Kidney capillary endothelial cell (primary cell): Measurements from ENCODE around the gene KIF1C.
A peak's percentile ranks its signal among the peaks of the same experiment; 100 is the strongest.

ENCODE experiments used
- DNase-seq: peaks from one replicate; pipeline ENCODE4 v3.0.0-alpha.2; 2018; ENCODE audit warnings: low spot score

The KIF1C gene

DNA sequence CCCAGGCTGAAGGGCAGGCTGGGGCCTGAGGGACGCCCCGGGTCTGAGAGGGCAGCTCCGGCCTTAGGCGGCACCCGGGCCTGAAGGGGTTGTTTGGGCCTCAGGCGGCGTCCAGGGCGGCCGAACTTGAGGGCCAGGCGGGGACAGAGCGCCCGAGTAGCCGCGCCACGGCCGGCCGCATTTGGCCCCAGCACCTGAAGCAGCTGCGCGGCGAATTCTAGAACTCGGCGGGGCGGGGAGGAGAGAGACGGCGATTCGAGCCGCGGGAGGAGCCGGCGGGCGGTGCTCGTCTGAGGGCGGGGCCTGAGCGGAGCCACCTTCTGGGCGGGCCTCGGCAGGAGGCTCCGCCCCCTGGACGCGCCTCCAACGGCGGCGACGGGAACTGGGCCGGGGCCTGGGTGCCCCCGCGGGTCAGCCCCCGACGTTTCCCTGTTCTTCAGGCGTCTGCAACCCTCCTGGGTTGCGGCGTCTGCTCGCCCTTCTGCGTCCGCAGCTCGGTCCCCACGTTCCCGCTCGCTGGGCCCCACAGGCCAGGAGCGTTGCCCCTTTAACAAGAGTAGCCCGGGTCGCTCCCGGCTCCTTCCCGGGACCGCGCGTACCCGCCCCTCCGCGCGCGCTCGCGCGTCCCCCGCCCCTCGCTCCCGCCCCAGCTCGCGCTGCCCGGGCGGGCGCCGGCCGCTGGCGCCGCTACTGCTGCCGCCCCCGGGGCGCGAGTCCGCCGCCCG is at the start of gene KIF1C, which contains the start of gene INCA1:
Gene KIF1C, plus strand, starts transcription at position 649 of the 725 bp plus-strand sequence. CDS start 2,297 bp downstream, outside the sequence.
Gene INCA1, minus strand, starts transcription at position 221 of the 725 bp plus-strand sequence. CDS start 3,085 bp downstream, outside the sequence.
- DNase-seq: peak; percentile 88

DNA sequence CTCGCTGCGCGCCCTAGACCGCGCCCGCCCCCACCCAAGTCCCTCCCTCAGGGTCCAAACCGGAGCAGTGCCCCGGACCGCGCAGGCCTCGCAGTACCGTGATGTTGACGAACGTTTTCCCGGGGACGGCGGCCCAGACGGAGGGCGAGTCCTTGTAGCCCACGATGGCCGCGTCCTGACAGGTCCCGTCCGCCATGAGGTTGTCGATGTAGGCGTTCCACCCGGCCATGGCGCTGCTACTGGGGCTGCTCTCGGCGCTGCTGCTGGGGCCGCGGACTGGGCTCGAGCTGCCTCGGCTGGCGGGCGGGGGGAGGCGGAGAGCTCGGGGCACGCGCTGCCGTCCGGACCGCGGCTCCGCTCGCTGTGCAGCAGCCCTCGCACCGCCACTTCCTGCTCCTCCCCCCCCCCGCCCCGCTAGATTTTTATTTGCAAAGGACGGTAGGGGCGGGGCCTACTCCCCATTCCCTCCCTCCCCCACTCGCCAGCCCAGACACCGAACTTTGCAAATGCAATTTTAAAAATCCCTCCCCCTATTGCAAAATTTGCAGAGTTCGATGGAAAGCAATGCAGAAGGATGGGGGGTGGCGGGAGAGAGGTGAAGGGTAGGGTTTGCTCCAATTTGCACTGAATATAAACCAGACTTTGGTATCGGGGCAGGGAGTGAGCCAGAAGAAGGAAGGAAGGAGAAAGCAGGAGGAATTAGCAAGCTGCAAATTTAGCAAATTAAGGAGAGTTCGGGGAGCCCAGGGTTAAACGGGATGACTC is 49.4 kb upstream of the KIF1C start, which contains the start of gene PFN1:
Gene PFN1, minus strand, starts transcription at position 365 of the 765 bp plus-strand sequence. Its CDS starts 136 bp downstream, at position 229.
- DNase-seq: peak; percentile 74

GRCh38 chr17:4948931-4949320 is 48.8 kb upstream of the KIF1C start:
- peak; percentile 71 for DNase-seq

DNA sequence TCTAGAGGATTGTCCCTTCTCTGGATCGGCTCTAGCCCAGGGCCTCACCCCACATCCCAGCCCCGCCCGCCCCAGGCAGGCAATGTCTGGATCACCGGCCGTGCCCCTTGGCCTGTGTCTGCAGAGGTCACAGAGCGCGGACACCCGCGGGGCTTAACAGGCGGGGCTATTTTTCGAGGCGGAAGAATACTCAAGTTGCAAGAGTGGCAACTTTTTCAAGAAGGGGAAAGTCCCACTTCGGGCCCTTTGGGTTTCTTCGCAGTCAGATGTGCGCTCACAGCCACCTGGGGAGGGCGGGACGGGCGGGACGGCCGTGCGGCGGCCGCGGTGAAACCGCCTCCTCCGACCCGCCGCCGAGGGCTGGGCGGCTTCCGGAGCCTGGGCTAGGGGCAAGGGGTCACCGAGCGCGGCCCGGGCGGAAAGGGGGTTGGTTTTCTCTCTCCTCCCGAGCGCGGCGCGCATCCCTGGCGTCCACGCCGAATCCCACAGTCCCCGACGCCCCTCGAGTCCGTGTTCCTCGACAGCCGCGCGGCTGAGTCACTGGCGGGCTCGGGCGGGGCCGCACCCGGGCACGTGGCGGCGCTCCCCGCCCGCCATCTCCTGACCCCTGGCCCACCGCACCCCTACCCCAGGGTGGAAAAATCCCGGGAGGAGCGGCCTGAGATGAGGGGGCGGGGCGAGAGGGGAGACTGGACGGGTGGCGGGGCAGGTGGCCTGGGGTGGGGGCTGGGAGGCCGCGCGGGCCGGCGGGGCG is 48.3 kb upstream of the KIF1C start:
- no peak for DNase-seq

DNA sequence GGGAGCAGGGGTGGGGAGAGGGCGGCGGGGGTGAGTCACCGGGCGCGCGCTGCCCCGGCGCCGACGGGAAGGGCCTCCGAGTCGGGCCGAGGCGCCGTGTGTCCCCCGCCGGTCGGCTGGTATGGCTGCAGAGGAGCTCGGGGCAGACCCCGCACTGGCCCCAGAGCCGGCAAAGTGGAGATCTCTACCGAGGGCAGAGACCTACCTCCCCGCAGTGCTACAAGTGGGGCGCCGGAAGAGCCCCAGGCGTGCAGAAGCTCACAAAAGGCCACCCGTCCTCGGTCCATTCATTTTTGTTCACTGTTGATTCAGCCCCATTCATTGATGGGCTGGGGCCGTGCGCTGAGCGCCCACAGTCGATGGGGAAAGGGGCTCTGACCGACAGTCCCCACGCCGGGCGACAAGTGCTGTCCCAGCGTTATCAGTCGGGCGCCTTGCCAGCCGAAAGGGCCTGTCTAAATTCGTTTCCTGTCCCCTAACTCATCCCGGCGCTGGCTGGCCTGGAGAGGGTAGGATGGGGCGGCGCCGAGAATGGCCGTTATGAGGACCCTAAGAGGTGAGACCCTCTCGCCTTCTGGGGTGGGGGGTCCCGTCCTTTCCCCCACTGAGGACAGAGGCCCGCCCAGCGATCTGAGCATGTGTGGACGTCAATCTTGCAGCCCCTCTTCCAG is 47.5 kb upstream of the KIF1C start:
- DNase-seq: no peak

DNA sequence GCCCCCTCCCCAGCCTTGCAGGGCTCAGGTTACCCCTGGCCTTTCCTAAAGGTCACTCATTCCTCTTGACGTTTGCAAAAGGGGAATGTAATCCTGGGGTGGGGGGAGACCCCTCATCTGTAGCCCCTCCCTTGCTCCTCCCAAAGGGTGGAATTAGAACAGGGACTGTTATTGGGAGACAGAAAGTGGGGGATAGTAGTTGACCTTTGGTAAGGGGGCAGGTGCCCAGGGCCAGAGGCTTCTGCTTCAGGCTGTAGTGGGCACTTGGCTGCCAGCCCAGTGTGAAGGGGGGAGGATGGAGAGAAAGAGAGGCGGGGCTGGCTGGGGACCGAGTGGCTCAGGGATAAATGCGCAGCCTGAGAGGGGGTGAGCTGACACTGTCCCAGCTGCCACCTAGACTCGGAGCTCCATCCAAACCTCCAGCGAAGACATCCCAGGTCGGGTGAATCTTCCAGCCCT is 47.0 kb upstream of the KIF1C start, which contains the start of gene ENO3:
Gene ENO3, plus strand, starts transcription at position 374 of the 459 bp plus-strand sequence. CDS start 711 bp downstream, outside the sequence.
- DNase-seq: no peak

GRCh38 chr17:4951486-4951885 is 46.3 kb upstream of the KIF1C start:
- no peak for DNase-seq

DNA sequence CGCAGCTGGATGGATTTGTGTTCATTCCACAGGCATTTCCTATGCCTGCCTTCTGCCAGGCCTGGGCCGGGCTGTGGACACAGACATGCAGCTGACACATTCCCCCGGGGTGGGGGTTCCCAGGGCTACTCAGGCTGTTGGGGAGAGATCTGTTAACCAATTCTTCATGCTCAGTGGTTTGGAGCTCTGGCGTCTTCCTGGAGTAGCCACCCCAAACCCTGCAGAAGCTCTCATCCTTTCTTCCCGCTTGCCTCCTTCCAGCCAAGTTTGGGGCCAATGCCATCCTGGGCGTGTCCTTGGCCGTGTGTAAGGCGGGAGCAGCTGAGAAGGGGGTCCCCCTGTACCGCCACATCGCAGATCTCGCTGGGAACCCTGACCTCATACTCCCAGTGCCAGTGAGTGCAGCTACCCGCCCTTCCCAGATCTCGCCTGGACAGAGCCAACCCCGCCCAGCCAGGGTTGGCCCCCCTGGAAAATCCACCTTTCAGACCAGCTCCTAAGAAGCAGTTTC is 44.2 kb upstream of the KIF1C start:
- no peak for DNase-seq

DNA sequence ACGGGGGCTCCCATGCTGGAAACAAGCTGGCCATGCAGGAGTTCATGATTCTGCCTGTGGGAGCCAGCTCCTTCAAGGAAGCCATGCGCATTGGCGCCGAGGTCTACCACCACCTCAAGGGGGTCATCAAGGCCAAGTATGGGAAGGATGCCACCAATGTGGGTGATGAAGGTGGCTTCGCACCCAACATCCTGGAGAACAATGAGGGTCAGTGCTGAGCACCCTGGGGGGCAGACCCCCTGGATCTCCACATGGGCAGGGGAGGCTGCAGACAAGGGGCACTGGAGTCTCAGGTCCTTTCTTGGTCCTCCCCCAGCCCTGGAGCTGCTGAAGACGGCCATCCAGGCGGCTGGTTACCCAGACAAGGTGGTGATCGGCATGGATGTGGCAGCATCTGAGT is 42.7 kb upstream of the KIF1C start:
- DNase-seq: no peak

DNA sequence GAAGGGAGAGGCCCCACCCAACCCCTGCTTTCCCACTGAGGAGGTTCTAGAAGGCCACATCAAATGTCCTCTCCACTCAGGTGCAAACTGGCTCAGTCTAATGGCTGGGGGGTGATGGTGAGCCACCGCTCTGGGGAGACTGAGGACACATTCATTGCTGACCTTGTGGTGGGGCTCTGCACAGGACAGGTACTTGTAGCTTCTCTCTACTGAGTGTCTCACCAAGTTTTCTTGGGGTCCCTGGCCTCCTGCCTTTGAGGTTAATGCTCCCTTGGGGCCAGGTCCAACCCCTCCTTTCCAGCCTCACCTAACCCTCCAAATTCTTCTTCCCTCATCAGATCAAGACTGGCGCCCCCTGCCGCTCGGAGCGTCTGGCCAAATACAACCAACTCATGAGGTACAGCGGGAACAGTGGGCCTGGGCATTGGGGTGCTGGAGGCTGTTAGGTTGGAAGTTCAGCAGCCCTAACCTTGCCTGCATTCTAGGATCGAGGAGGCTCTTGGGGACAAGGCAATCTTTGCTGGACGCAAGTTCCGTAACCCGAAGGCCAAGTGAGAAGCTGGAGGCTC is 41.2 kb upstream of the KIF1C start:
- no peak for DNase-seq

DNA sequence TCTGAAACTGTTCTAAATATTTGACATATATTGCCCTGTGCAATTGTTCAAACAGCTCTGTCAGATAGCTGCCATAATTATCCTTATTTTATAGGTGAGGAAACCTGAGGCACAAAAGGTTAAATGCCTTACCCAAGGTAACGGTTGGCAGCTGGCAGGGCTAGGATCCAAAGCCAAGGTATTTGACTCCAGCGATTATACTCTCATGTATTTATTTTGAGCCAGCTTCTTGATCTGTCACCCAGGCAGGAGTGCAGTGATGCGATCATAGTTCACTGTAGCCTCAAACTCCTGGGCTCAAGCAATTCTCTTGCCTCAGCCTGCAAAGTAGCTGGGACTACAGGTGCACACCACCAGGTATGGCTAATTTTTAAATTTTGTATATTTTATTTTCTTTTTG is 39.6 kb upstream of the KIF1C start:
- no peak for DNase-seq

DNA sequence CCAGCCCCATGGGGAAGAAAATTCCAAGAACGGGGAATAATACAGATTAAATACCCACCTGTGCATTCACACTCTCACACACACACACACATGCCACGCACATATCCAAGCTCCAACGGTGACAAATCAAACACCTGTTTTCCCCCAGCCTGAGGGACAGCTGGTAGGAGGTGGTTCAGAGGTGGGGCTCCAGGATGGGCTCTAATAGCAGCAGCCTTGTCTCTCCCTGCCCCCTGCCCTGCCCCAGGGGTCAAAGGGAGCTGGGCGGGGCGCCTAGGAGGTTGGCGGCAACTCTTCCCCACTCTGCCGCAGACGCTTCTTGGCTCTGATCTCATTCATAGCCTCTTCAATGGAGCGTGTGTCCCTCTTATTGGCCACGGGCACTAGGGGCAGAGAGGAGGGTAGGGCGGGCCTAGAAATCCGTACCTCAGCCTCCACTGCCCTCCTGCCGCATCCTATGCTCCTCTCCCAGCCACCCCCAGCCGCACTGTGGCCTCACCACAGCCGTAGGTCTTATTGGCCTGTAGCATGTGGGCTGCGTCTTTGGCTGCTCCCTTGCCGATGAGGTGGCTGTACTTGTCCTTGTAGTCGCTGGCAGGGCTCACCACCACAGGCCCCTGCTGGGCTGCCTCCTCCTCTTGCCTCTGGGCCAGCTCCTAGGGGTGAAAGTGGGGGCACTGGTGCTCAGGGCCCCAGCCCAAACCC is 38.3 kb upstream of the KIF1C start:
- no peak for DNase-seq

- DNase-seq: no peak
These were observed 37.3 kb upstream of the KIF1C start for GRCh38 chr17:4960279-4960922.

DNA sequence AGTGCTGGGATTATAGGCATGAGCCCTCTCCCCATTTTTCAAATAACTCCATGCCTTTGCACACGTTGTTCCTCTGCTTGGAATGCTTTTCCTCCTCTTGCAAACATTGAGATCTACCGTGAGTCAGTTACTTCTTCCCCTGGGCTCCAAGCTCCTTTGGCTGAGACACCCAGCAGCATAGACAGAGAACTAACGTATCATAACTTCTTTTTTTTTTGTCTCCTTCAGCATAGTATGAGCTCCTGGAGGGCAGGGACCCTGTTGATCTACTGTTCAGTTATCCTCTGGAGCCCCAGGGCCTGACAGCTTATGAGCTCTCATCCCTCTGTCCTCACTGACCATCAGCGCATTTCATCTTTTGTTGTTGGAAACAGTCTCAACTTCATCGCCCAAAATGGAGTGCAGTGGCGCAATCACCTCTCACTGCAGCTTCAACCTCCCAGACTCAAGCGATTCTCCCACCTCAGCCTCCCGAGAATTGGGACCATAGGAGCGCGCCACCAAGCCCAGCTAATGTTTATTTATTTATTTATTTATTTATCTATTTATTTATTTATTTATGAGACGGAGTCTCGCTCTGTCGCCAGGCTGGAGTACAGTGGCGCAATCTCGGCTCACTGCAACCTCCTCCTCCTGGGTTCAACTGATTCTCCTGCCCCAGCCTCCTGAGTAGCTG is 32.3 kb upstream of the KIF1C start:
- no peak for DNase-seq

DNA sequence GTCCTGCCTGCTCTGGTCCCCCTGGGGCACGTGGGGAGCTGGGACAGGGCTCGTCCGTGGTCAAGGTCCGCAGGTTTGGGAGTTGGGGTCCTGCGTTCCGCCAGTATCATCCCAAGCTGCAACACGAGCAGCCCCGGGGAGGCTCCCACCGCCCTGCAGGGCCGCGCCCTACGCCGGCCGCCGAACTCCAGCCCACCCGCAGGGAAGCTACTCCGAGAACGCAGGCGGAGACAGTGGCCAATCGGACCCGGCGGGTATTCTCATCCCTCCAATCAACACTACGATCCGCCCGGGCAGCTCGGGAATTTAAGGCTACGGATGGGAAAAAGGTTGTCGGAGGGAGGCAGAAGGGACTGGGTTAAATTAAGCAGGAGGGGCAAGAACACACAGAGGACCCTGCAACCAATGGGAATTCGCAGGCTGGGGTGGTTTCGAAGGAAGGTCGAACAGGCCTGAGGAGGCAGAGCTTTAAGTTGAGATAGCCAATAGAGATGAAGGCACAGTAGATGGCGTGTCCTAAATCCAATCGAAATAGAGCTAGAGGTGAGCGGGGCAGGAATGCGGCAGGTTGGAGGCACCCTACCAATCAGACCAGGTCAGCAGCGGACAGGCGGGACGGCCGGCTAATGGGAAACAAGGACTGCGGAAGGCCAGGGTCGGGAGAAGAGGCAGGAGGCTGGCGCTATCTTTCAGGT is 30.8 kb upstream of the KIF1C start:
- peak; percentile 100 for DNase-seq

GRCh38 chr17:4967539-4968485 is 29.9 kb upstream of the KIF1C start, which contains the start of gene SPAG7:
SPAG7 (minus strand) TSS chr17:4967817; CDS start chr17:4967804, 13 bp downstream.
- peak; percentile 94 for DNase-seq

GRCh38 chr17:4968486-4969046 is 29.2 kb upstream of the KIF1C start:
- DNase-seq: no peak
